Measurements from ENCODE around the gene DCLRE1C.
A peak's percentile ranks its signal among the peaks of the same experiment; 100 is the strongest.
"Not testable (repeated sequence)": the region's sequence is repeated elsewhere in the genome, so short reads cannot be mapped to it uniquely, and the experiment has no call there.

Gene DCLRE1C

DNA sequence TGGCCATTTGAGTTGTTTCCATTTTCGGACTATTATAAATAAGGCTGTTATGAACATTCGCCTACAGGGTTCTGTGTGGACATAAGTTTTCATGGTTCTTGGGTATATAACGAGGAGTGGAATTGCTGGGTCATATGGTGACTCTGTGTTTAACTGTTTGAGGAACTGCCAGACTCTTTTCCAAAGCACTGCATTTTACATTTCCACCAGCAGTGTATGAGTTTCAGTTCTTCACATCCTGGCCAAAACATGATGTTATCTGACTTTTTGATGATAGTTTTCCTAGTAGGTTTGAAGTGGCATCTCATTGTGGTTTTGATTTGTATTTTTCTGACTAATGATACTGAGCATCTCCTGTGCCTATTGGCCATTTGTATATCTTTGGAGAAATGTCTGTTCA lies 69.8 kb downstream of the DCLRE1C start:
- DNase-seq (ENCODE audit: low read depth in 2 of 2): no peak

DNA sequence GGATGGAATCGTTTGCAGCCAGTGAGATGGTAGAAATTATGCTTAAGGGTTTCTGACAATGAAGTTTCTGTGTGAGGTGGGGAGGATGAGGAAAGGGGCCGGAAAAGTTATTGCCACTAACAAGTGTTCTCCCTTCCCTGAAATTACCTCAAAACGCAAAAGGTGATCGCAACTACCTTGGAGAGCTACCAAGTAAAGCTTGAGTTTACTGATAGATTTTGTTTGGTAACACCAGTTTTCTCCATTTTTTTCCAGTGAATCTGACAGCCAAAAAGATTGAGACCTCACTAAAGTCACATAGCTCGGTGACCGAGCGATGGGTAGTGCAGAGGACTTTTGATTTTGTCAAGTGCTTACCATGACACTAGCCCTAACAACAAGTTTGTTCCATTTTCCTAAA lies 73.7 kb downstream of the DCLRE1C start:
- DNase-seq (ENCODE audit: low read depth in 2 of 2): no peak

- no peak for DNase-seq (ENCODE audit: low read depth in 2 of 2)
Measured at GRCh38 chr10:14879928-14880193, 74.0 kb downstream of the DCLRE1C start.

DNA sequence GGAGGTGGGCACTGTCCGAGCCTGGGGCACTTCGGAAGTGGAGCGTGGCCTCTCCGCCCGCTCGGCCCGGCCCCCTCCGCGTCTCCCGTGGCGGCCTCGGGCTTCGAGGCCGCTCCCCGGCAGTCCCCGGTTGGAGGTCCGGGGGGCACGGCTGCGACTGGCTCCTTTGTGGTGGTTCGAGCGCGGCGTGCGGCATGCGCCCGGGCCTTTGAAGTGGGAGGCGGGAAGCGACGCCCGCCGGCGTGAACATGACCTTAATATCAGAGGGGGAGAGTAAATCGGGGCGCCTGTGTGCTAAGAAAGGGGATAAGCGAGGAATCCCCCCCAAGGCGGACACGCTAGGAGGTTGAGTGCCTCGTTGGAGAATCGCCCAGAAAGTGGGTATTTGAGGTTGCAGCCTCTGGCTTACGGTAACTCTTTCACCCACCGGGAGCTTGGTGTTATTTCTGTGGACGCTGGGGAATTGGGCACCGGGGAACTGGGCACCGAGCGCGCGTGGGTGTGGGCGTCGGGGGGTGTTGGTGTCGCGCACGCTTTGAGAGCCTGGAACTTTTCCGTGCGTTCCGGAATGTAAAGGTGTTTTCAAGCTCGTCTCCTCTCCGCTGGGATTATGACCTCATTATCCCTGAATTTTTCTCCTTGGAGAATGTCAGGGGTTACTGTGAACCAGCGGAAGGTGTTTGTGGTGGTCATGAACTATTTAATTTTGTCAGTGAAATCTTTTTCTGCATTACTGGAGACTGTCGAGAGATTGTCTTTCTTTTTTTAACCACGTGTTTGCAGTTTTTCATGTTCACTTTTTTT lies 74.6 kb downstream of the DCLRE1C start:
- DNase-seq (ENCODE audit: low read depth in 2 of 2): peak; percentile 11 to 22

GRCh38 chr10:14878266-14879123 lies 75.4 kb downstream of the DCLRE1C start, which contains the start of gene SUV39H2:
Gene SUV39H2, plus strand, starts transcription at chr10:14878866. Its CDS starts 23 bp downstream, at chr10:14878889.
- DNase-seq (ENCODE audit: low read depth in 2 of 2): peak; percentile 87 to 89

- DNase-seq (ENCODE audit: low read depth in 2 of 2): no peak
Measured at GRCh38 chr10:14876764-14877163, 77.1 kb downstream of the DCLRE1C start.

DNA sequence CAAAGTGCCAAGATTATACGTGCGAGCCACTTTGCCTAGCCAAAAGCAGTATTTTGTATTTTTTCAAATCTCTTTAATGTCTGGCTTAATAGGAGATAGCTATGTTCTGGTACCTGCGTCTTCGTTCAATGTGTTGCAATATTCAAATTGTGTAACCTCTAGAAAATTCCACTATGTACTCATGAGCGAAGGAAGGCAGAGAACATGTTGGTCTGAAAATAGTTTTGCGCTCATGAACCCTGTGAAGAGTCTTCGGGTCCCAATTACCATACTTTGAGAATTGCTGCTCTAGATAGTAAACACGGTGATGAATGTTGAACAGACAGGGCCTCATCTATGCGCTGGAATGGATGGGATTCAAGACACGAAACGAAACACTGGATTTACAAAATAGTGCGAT lies 78.0 kb downstream of the DCLRE1C start:
- no peak for DNase-seq (ENCODE audit: low read depth in 2 of 2)

DNA sequence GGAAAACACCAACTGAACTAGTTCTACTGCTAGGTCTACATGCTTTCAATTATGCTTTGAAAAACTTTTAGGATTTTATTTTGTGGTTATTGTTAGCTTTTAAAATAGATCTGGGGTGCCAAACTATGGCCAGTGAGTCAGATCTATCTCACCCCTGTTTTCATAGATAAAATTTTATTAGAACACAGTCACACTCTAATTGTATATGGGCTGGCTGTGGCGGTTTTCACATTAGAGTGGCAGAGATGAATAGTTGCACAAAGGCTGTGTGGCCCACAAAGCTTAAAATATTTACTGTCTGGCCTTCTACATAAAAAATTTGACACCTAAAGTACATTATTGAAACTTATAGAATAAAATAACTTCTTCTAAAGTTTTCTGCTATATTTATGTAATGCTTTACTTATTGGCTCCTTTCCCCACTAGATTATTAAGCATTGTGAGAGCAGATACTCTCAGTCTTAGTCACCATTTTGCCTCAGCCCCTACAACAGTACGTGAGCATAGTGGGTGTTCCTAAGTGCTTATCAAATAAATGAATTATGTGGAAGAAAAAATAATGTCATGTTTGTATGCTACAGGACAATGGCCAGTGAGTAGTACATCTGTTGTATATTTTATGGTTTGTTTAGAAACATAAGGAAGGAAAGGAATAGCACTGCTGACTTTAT lies 80.7 kb downstream of the DCLRE1C start:
- DNase-seq (ENCODE audit: low read depth in 2 of 2): no peak

DNA sequence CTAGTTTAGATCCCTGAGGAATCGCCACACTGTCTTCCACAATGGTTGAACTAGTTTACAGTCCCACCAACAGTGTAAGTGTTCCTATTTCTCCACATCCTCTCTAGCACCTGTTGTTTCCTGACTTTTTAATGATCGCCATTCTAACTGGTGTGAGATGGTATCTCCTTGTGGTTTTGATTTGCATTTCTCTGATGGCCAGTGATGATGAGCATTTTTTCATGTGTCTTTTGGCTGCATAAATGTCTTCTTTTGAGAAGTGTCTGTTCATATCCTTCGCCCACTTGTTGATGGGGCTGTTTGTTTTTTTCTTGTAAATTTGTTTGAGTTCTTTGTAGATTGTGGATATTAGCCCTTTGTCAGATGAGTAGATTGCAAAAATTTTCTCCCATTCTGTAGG lies 89.0 kb downstream of the DCLRE1C start:
- not testable (repeated sequence) for DNase-seq (ENCODE audit: low read depth in 2 of 2)

DNA sequence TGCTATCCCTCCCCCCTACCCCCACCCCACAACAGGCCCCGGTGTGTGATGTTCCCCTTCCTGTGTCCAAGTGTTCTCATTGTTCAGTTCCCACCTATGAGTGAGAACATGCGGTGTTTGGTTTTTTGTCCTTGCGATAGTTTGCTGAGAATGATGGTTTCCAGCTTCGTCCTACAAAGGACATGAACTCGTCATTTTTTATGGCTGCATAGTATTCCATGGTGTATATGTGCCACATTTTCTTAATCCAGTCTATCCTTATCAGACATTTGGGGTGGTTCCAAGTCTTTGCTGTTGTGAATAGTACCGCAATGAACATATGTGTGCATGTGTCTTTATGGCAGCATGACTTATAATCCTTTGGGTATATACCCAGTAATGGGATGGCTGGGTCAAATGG lies 89.4 kb downstream of the DCLRE1C start:
- not testable (repeated sequence) for DNase-seq (ENCODE audit: low read depth in 2 of 2)

DNA sequence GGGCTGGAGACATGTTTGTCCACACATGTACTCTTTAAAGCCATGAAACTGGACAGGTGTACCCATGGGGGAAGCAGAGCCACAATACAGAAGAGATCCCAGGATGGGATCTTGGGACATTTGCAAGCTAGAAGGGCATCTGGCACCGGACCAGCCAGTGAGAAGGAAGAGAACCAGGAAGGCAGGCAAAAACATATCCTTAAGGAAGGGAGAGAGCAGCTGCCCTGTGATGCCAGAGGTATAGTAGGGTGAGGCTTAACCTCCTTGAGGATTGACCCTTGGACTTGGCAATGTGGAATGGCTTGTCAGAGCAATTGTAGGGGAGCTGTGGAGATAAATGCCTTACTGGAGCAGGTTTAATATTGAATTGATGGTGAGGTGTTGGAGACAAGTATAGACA lies 93.1 kb downstream of the DCLRE1C start:
- no peak for DNase-seq (ENCODE audit: low read depth in 2 of 2)

- no peak for DNase-seq (ENCODE audit: low read depth in 2 of 2)
Measured at GRCh38 chr10:14859775-14860174, 94.1 kb downstream of the DCLRE1C start.

DNA sequence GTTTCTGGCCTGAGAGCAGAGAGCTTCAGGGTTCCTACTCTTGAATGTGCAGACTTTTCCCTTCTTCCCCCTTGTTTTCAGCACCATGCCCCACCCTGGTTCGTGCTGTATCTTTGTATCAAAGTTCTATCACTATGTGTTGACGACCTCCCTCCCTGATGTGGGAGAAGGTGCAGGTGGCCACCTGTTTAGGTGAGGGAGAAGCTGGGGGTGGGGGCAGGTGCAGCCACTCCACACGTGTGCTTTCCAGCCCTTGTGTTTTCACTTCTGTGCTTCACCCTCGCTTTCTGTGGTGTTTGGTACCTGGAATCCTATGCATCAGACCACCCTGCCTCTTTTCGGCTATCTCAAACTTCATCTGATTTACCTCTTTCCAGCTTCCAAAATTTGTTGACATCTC lies 94.9 kb downstream of the DCLRE1C start:
- DNase-seq (ENCODE audit: low read depth in 2 of 2): no peak

GRCh38 chr10:14858338-14858960 lies 95.4 kb downstream of the DCLRE1C start:
- no peak for DNase-seq (ENCODE audit: low read depth in 2 of 2)

- DNase-seq (ENCODE audit: low read depth in 2 of 2): no peak
Measured at GRCh38 chr10:14855453-14855852, 98.4 kb downstream of the DCLRE1C start.

DNA sequence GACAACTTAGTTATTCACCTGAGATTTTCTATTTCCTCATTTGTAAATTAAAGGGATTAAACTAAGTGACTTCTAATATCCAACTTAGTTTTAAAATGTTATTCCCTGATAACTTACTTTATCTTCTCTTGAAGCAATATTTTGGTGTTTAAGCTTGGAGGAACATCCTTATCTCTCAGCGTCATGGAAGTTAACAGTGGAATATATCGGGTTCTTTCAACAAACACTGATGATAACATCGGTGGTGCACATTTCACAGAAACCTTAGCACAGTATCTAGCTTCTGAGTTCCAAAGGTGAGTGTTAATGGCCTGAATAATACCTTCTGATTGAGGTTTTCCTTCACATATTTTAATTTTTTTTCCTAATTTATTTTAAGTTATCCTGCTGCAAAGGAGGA lies 101.7 kb downstream of the DCLRE1C start:
- no peak for DNase-seq (ENCODE audit: low read depth in 2 of 2)

All from activated CD4-positive, alpha-beta T cell treated with anti-CD3 and anti-CD28 coated beads for 24 hours (primary cell).